HepG2 (cell line): ENCODE results near the gene LMAN1L. TPM values are rescaled to one million over a fixed set of nuclear protein-coding genes. Genes with fewer than 3 reads are reported as not detected.
A peak's percentile ranks its signal among the peaks of the same experiment; 100 is the strongest.

Experiments
- AGO1 ChIP-seq: fragments of 200-400 bp; formaldehyde crosslinking; IDR thresholded peaks from 2 replicates; pipeline ENCODE4 v1.6.1; 2017; ENCODE audit warnings: mild to moderate bottlenecking, low read depth, low read length, moderate library complexity; ENCODE audit not compliant: poor library complexity, severe bottlenecking
- CEBPG ChIP-seq: IDR thresholded peaks from 2 replicates; pipeline ENCODE4 v1.6.1; 2016
- CHD4 ChIP-seq: fragments of 200-600 bp; sonication (generic); IDR thresholded peaks from 2 replicates; pipeline ENCODE4 v1.7.0; 2017; ENCODE audit warnings: mild to moderate bottlenecking, low read length, borderline replicate concordance
- ETV6 ChIP-seq: sonication (generic); formaldehyde crosslinking; conservative IDR thresholded peaks from 2 replicates; pipeline ENCODE4 v1.4.0; 2020; ENCODE audit warnings: missing genetic modification reagents
- FIP1L1 ChIP-seq: fragments of 200-400 bp; formaldehyde crosslinking; IDR thresholded peaks from 2 replicates; pipeline ENCODE4 v1.6.1; 2018; ENCODE audit warnings: low read depth, mild to moderate bottlenecking, low read length, moderate library complexity, borderline replicate concordance; ENCODE audit not compliant: insufficient read depth
- GATAD1 ChIP-seq: IDR thresholded peaks from 2 replicates; pipeline ENCODE4 v1.6.1; 2016; ENCODE audit warnings: missing genetic modification reagents, missing compliant biosample characterization
- NR2F6 ChIP-seq, 2 experiments: IDR thresholded peaks; 2 replicates each; pipeline ENCODE4 v1.6.1; 2016; ENCODE audit warnings: antibody characterized with exemption in 1 of 2, mild to moderate bottlenecking in 1 of 2
- RBAK ChIP-seq: sonication (generic); formaldehyde crosslinking; IDR thresholded peaks from 2 replicates; pipeline ENCODE4 v1.5.1; 2020; ENCODE audit warnings: mild to moderate bottlenecking, missing genetic modification reagents
- SAP130 ChIP-seq: IDR thresholded peaks from 2 replicates; pipeline ENCODE4 v1.6.1; 2016; ENCODE audit warnings: low read depth
- SMC3 ChIP-seq: IDR thresholded peaks from 2 replicates; pipeline ENCODE4 v1.6.1; 2011; ENCODE audit warnings: low read length, improper control_type of control experiment
- SPEN ChIP-seq: sonication (generic); formaldehyde crosslinking; IDR thresholded peaks from 2 replicates; pipeline ENCODE4 v1.5.1; 2020; ENCODE audit warnings: low read depth, mild to moderate bottlenecking, missing genetic modification reagents
- ZNF292 ChIP-seq: sonication (generic); formaldehyde crosslinking; IDR thresholded peaks from 2 replicates; pipeline ENCODE4 v1.8.1; 2022; ENCODE audit warnings: mild to moderate bottlenecking, low read depth, missing genetic modification reagents, borderline replicate concordance
- ZNF430 ChIP-seq: sonication (generic); formaldehyde crosslinking; IDR thresholded peaks from 2 replicates; pipeline ENCODE4 v1.9.0; 2021; ENCODE audit warnings: mild to moderate bottlenecking, missing genetic modification reagents
- polyA plus RNA-seq, 8 experiments: library from polyadenylated mRNA; depleted of rRNA in 3 of 8; stranded (reverse) in 7 of 8; unstranded in 1 of 8; fragments of >200 nt; fragmentation: Illumina TruSeq in 4 of 8; extraction: Trizol in 4 of 8; gene quantifications; 2 replicates each; pipeline versions ENCODE4 v1.2.1 to v1.2.3, GENCODE V29; 2011 to 2016; ENCODE audit warnings: low read depth in 4 of 8, missing spikeins in 1 of 8, mixed read lengths in 1 of 8; ENCODE audit not compliant: insufficient read depth in 1 of 8
- total RNA-seq, 5 experiments: library from RNA; depleted of rRNA; stranded (reverse); fragments of >200 nt; fragmentation: Illumina TruSeq; extraction: Trizol; gene quantifications; 2 replicates each; pipeline ENCODE4 v1.2.3, GENCODE V29; 2016; ENCODE audit warnings: low read depth in 1 of 5
- TF ChIP-seq, protein P1 (sequence below): sonication (generic); formaldehyde crosslinking; IDR thresholded peaks from 2 replicates; pipeline ENCODE4 v1.5.1; 2020; ENCODE audit warnings: mild to moderate bottlenecking, missing genetic modification reagents
- TF ChIP-seq, protein P2 (sequence below): sonication (generic); formaldehyde crosslinking; IDR thresholded peaks from 2 replicates; pipeline ENCODE4 v1.4.0; 2020; ENCODE audit warnings: missing genetic modification reagents
- TF ChIP-seq, protein P3 (sequence below): sonication (generic); IDR thresholded peaks from 2 replicates; pipeline ENCODE4 v1.6.1; 2016; ENCODE audit warnings: low read depth, borderline replicate concordance

The LMAN1L gene
- total and polyA plus RNA-seq, 2 of the 13 experiments (the other 11 are each of a cell fraction or from before 2014, with no cell fraction given) = not detected

DNA sequence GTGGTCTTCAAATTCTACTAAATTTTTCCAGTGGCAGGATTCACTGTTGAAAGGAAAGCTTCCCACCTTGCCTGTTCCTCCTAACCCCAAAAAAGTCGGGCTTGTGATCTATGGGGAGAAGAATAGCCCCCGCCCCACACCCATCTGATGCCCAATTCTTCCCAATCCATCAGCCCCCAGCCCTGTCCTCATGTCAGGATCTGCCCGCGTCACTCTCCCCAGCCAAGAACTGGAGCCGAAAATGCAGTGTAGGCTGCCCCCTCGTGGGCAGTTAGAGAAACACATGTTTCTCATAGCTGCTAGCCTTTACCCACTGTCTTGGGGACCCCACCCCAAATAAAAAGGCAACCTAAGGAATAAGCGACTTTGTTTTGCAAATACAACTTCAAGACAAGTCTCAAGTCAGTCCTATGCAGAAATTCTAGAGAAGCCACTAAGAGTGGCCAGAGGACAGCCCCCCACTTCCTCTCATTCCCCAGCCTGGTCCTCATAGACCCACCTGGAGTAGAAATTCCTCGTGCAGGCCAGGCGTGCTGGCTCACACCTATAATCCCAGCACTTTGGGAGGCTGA lies 43.8 kb upstream of the LMAN1L start (continued):
- TF ChIP-seq, protein P1, sequence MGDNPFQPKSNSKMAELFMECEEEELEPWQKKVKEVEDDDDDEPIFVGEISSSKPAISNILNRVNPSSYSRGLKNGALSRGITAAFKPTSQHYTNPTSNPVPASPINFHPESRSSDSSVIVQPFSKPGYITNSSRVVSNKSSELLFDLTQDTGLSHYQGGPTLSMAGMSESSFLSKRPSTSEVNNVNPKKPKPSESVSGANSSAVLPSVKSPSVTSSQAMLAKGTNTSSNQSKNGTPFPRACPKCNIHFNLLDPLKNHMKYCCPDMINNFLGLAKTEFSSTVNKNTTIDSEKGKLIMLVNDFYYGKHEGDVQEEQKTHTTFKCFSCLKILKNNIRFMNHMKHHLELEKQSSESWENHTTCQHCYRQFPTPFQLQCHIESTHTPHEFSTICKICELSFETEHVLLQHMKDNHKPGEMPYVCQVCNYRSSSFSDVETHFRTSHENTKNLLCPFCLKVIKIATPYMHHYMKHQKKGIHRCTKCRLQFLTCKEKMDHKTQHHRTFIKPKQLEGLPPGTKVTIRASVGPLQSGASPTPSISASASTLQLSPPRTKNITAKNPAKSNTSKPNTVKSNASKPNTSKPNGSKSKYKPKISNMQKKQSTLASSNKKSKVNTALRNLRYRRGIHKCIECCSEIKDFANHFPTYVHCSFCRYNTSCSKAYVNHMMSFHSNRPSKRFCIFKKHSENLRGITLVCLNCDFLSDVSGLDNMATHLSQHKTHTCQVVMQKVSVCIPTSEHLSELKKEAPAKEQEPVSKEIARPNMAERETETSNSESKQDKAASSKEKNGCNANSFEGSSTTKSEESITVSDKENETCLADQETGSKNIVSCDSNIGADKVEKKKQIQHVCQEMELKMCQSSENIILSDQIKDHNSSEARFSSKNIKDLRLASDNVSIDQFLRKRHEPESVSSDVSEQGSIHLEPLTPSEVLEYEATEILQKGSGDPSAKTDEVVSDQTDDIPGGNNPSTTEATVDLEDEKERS (CRISPR knock-in tag) = no peak
- TF ChIP-seq GATAD1 = peak; percentile 44; the same call in 1 of the 2 replicates
- TF ChIP-seq, protein P2, sequence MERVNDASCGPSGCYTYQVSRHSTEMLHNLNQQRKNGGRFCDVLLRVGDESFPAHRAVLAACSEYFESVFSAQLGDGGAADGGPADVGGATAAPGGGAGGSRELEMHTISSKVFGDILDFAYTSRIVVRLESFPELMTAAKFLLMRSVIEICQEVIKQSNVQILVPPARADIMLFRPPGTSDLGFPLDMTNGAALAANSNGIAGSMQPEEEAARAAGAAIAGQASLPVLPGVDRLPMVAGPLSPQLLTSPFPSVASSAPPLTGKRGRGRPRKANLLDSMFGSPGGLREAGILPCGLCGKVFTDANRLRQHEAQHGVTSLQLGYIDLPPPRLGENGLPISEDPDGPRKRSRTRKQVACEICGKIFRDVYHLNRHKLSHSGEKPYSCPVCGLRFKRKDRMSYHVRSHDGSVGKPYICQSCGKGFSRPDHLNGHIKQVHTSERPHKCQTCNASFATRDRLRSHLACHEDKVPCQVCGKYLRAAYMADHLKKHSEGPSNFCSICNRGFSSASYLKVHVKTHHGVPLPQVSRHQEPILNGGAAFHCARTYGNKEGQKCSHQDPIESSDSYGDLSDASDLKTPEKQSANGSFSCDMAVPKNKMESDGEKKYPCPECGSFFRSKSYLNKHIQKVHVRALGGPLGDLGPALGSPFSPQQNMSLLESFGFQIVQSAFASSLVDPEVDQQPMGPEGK = peak; percentile 67
- TF ChIP-seq CHD4 = no peak
- 0 out of 2 replicates have a peak, but pooled peaks have one; percentile 5 for TF ChIP-seq CEBPG (CRISPR knock-in tag)
- TF ChIP-seq AGO1 = no peak
- 0 out of 2 replicates have a peak, but pooled peaks have one; percentile 22 for TF ChIP-seq ZNF430 (CRISPR knock-in tag)
- TF ChIP-seq RBAK (CRISPR knock-in tag) = no peak
- TF ChIP-seq ETV6 (CRISPR knock-in tag) = no peak
- TF ChIP-seq, protein P3, sequence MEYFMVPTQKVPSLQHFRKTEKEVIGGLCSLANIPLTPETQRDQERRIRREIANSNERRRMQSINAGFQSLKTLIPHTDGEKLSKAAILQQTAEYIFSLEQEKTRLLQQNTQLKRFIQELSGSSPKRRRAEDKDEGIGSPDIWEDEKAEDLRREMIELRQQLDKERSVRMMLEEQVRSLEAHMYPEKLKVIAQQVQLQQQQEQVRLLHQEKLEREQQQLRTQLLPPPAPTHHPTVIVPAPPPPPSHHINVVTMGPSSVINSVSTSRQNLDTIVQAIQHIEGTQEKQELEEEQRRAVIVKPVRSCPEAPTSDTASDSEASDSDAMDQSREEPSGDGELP = 0 out of 2 replicates have a peak, but pooled peaks have one; percentile 11
- TF ChIP-seq SMC3 = peak; percentile 92
- TF ChIP-seq NR2F6 (IDR thresholded peaks at IDR 0.05) = no peak
- TF ChIP-seq NR2F6 (CRISPR knock-in tag; IDR thresholded peaks at IDR 0.05) = no peak
- TF ChIP-seq ZNF292 (CRISPR knock-in tag) = no peak
- TF ChIP-seq SAP130 (CRISPR knock-in tag) = peak; percentile 50; the same call in 1 of the 2 replicates
- 0 out of 2 replicates have a peak, but pooled peaks have one; percentile 9 for TF ChIP-seq SPEN (CRISPR knock-in tag)
- TF ChIP-seq FIP1L1 = no peak
